ENCODE data around the gene GATAD2A.

DNA sequence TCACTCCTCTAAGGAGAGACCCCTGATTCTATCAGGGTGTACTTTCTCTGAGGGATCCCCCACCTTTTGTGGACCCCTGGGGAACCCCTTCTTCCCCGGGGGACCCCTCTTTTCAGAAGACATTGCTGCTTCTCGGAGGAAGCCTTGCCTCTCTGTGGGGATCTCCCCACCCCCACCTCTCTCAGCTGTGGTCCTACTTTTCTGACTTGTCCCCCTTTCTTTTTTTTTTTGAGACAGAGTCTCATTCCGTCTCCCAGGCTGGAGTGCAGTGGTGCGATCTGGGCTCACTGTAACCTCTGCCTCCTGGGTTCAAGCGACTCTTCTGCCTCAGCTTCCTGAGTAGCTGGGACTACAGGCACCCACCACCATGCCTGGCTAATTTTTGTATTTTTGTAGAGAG is 18.4 kb upstream of the GATAD2A start:
- TF ChIP-seq, protein P1, sequence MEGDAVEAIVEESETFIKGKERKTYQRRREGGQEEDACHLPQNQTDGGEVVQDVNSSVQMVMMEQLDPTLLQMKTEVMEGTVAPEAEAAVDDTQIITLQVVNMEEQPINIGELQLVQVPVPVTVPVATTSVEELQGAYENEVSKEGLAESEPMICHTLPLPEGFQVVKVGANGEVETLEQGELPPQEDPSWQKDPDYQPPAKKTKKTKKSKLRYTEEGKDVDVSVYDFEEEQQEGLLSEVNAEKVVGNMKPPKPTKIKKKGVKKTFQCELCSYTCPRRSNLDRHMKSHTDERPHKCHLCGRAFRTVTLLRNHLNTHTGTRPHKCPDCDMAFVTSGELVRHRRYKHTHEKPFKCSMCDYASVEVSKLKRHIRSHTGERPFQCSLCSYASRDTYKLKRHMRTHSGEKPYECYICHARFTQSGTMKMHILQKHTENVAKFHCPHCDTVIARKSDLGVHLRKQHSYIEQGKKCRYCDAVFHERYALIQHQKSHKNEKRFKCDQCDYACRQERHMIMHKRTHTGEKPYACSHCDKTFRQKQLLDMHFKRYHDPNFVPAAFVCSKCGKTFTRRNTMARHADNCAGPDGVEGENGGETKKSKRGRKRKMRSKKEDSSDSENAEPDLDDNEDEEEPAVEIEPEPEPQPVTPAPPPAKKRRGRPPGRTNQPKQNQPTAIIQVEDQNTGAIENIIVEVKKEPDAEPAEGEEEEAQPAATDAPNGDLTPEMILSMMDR (IDR thresholded peaks at IDR 0.05 in 4 of 5, conservative IDR thresholded peaks at IDR 0.05 in 1 of 5) = no peak
- TF ChIP-seq POLR2A (IDR thresholded peaks at IDR 0.05) = no peak
